SK-N-DZ (cell line): ENCODE measurements around the gene ANTXR1.
"Not testable (repeated sequence)": the region's sequence is repeated elsewhere in the genome, so short reads cannot be mapped to it uniquely, and the experiment has no call there.

Experiments
- DNase-seq: peaks from one replicate; pipeline ENCODE4 v3.0.0-alpha.2; 2015; ENCODE audit warnings: low spot score

ANTXR1 gene

DNA sequence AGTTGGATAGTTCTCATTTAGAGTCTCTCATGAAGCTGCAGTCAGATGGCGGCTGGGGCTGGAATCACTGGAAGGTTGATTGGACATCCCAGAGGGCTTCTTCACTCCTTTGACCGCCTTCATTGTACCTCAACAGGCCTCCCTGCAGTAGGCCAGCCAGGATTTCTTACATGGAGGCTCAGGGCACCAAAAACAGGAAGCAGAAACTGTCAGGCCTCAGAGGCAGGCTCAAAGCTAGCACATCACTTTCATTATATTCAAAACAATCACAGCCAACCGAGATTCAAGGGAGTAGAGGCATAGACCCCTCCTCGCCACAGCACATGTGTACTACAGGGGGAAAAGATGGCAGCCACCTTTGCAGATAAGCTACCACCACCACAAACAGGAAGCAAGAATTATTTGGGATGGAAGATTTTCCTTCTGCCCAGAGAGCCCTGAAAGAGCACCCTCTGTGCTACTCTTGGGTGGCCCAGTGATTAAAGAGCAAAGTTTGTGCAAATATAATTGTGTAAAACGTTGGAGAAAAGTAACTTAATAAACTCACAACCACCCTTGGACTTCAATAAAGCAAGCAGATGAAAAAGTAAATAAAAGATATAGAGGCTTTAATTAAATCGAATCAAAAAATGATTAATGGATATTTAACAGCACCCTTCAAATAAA lies 218.8 kb downstream of the ANTXR1 start:
- no peak for DNase-seq

DNA sequence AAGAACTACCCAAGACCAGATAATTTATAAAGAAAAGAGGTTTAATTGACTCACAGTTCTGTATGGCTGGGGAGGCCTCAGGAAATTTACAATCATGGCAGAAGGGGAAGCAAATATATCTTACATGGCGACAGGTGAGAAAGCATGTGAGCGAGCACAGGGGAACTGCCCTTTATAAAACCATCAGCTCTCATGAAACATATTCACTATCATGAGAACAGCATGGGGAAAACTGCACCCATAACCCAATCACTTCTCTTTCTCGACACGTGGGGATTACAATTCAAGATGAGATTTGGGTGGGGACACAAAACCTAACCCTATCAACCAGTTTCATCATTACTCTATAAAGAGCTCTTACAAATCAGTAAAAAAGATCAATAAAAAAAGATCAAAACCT lies 222.9 kb downstream of the ANTXR1 start:
- DNase-seq = not testable (repeated sequence)

DNA sequence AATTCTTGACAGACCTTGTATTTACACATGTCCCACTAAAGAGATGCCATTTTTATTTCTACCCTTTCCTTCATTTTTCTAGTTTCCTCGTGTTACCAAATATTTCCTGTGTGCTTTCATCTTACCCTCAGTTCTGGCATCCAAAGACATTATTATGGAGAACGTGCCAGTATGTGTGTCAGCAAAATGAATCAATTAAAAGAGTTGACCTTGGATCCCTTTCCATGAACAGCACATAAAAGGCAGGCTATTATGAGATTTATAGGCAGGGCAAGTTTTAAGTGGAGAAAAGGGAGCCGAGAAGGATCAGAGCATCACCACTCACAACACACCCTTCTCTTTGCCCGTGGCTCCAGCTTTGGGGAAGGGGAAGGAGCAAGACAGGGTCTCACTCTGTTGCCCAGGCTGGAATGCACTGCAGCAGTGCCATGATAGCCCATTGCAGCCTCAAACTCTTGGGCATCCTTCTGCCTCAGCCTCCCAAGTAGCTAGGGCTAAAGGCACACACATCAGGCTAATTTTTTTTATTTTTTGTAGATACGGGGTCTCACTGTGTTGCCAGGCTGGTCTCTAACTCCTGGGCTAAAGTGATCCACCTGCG lies 224.2 kb downstream of the ANTXR1 start:
- DNase-seq = no peak

DNA sequence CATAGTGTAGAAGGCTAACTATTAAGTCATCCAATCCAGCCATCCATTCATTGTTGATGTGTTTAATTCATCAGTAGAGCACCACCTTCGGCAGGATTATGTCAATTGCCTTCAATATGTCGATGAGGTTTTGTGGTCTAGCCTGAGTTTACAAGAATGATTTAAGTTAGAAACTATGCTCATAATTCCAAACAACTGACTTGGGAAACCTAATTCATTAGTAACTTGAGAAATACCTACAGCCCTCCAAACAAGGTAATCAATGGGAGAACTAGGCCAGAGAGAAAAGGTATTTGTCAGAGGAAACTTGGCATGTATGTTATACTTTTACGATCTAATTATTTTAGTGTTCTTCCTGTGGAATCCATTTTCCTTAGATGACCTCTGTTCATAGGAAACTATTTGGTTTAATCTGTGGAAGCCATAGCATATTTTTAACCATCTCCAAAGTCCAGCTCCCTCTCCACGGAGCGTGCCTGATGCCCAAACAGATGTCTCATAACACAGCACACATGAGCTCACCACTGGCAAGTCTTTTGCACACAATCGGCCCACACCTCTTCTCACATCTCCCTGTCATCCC lies 225.6 kb downstream of the ANTXR1 start:
- no peak for DNase-seq

DNA sequence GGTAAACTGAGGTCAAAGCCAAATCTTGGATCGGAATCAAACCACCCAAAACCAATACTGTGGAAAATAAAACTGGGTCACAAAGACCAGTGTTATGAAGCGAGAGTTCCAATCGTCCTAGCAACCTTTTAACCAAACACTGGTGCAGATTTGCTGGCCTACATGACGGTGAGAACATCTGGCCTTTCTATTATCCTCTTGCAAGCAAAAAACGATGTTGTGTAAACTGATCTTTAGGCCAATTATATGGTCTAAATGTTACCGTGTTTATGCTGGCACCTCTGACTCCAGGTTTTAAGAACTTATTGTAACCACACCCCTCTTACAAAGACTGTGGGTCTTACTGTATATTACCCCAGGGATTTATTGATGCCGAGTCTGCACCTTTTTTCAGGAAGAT lies 228.1 kb downstream of the ANTXR1 start:
- no peak for DNase-seq

DNA sequence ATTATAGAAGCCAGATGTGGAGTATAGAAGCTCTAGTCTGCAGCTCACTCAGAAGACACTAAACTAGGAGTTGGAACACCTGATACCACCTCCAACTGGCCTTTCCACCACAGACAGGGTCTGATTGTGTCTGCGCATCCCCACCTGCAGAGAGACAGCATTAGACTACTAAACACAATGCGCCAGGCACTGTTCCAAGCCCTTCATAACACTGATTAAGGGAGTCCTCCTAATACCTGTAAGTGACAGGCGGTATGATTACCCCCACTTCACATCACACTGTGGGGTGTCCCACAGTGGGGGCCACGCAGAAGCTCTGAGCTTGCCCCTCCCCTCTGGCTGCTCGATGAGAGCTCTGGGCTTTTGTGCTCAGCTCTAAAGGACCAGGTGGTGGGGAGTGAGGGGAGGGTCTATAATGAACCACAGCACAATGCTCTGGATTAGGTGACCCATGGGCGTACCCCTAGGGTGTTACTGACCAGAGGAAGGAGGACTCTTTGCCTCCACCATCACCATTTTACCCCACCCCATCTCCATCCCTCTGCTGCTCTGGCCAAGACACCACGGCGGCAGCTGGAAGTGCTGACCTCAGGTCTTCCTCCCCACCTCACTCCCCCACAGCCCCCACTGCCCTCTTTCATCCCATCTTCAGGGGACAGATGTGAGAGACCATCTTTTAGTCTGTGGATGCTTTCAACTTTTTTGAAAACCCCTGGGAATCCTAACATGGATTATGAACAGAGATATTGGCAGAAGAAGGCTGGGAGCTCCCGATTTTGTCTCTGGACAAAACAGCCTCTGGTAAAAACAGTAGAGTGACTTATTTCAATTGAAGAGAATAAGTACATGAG lies 228.9 kb downstream of the ANTXR1 start:
- DNase-seq = no peak

DNA sequence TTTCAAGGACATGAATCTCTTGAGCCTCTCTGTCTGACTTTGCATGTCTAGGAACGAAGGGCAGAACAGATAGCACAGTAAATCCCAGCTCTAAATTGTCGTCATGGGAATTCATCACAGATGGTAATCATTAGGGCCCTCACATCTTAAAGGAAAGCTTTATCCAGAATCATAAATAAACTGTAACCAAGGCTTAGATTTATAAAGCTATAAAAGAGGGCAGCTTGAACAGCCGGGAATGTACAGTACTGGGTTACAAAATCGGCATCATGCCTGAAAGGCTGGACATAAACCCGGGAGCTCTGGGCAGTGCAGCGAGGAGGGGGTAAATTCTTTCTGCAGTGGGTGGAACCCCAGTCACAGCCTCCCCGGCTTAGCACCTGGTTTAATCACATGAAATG lies 229.7 kb downstream of the ANTXR1 start:
- no peak for DNase-seq

DNA sequence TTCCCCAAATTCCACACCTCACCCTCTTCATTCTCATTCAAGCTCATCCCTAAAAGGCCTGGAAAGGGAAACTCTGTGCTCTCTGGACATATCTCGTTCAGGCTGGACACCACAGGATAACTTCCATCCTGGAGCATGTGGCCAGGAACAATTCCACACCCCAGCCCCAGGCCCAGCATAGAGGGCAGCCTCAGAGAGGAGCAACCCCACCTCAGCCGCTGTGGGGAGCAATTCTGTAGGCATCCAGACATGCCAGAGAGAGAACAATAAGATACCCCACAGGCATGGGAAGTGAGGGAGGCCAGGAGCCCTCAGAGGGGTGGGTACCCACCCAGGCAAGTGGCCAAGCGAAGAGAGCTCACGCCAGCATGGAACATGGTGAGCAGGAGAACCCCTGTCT lies 230.7 kb downstream of the ANTXR1 start:
- DNase-seq = no peak

DNA sequence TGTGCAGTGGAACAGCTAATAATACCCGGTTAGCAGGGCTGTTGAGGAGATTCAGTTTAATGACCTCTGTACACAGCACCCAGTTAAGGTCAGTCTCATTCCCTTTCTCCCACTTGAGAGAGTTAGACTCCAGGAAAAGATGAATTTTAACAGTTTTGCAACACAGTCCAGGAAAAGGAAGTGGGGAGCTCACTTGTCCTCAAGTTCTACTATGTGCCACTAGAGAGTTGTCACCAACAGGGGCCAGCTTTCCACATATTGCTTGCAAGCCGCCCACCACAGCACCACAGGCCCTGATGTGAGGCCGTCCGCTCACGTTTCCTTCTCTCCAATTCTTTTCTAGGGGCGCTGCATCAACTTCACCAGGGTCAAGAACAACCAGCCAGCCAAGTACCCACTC lies 231.9 kb downstream of the ANTXR1 start:
- no peak for DNase-seq

DNA sequence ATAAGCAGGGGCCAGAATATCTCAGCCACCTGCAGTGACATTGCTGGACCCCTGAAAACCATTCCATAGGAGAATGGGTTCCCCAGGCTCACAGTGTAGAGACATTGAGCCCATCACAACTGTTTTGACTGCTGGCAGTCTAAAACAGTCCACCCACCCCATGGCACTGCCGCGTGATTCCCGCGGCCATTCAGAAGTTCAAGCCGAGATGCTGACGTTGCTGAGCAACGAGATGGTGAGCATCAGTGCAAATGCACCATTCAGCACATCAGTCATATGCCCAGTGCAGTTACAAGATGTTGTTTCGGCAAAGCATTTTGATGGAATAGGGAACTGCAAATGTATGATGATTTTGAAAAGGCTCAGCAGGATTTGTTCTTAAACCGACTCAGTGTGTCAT lies 234.6 kb downstream of the ANTXR1 start:
- no peak for DNase-seq

DNA sequence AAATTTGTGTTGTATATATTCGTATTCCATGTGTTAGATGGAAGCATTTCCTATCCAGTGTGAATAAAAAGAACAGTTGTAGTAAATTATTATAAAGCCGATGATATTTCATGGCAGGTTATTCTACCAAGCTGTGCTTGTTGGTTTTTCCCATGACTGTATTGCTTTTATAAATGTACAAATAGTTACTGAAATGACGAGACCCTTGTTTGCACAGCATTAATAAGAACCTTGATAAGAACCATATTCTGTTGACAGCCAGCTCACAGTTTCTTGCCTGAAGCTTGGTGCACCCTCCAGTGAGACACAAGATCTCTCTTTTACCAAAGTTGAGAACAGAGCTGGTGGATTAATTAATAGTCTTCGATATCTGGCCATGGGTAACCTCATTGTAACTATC lies 235.3 kb downstream of the ANTXR1 start:
- DNase-seq = no peak

DNA sequence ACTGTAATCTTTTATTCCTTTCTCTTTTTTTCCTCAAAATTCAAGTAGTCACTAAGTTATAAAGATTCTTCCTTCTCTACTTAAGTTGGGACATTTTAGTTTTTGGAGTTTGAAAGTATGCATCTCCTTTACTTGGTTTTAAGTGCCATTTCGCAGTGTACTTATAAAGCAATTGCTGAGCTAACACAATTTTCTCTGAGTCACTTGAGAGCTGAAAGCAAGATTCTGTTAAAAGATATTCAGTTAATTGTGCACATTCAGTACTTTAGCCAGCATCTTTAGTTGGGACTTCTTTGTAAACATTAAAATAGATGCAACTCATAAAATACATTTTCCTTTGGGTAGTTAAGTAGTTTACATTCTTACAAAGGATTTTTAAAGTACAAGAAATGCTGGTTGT lies 238.0 kb downstream of the ANTXR1 start:
- DNase-seq = no peak

DNA sequence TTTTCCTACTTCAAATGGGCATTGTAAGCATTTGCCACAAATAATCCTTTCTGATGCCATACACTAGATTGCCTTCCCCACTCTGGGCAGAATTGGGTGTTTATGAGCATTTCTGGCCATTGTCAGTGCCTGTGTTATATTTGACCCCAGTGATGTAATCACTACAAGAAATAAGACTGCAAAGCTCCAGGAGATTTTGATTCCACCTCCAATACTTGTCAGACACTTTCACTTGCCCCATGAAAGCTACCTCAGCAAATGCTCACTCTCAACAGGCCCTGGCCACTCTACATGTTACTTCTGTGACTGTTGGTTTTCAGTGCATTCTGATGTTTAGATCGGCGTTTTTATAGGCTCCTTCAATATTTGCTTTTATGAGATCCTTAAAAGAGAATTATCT lies 239.0 kb downstream of the ANTXR1 start:
- DNase-seq = no peak

DNA sequence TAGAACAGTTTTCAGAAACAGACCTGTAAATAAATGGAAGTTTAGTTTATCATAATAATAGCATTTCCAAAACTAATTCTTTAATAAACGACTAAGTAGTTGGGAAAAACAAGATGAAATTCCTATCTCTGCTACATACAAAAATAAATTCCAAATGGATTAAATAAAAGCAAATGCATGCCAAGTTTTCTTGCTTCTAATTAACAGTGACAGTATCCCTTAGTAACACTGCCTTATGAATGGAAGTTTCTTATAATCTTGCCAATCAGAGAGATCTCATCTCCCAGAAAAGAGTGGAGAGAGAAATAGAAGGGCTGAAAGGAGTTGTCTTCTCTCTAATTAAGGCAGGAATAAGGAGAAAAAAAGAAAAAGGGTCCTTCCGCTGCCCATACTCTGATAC lies 240.1 kb downstream of the ANTXR1 start:
- DNase-seq = no peak

DNA sequence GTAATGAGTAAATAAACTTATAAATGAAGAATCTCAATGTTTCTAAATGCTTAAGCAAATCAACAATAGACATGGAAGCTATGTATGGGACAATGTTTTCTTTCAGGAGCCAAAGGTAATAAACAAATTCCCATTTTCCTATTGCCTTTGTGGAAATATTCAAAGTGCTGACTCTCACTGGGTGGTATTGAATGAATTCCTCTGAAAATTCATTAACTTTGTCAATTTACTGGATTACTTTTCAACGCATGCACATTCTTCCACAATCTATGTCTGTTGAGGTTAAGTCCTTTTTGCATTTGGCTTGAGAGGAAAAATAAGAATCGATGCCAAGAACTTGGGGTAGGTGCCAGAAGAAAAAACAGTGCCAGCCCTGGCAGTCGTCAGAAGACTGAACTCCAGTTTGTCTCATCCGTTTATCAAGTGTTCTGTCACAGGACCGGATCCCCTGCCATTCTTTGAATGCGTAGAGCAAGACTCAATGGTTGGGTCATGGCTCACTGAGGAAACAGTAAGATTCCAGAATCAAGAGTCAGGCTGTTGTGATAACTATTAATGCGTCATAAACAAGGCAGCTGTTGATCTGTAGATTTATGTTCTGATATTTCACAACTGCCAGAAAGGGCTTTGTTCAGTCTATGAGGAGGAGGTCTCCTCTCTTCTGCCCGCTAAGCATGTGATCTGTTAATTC lies 240.8 kb downstream of the ANTXR1 start:
- no peak for DNase-seq

DNA sequence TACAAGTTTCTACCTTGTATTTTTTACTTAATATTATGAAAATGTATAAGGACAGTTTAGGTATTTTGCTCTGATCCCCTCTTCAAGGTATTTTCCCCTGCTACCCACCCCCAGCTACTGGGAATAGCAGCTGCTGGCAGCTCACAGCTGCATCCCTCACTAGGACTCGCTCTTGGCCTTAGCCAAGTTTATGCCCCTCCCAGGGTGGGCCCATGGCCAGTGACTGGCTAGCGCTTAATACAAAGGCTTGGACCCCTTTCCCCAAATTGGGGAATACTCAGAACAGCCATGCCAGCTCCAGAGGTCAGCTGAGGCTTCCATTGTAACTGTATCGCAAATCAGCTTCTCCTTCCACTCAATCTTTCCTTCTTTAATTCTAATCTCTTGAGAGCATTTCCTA lies 242.8 kb downstream of the ANTXR1 start:
- DNase-seq = no peak

DNA sequence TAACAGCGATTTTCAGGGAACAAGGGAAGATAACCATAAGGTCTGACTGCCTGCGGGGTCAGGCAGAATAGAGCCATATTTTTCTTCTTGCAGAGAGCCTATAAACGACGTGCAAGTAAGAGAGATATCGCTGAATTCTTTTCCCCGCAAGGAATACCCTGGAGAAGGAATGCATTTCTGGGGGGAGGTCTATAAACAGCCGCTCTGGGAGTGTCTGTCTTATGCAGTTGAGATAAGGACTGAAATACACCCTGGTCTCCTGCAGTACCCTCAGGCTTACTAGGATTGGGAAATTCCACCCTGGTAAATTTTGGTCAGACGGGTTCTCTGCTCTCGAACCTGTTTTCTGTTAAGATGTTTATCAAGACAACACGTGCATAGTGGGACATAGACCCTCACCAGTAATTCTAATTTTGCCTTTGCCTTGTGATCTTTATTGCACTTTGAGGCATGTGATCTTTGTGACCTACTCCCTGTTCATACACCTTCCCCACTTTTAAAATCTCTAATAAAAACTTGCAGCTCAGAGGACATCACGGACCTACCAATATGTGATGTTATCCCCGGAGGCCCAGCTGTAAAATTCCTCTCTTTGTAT lies 247.1 kb downstream of the ANTXR1 start:
- not testable (repeated sequence) for DNase-seq

DNA sequence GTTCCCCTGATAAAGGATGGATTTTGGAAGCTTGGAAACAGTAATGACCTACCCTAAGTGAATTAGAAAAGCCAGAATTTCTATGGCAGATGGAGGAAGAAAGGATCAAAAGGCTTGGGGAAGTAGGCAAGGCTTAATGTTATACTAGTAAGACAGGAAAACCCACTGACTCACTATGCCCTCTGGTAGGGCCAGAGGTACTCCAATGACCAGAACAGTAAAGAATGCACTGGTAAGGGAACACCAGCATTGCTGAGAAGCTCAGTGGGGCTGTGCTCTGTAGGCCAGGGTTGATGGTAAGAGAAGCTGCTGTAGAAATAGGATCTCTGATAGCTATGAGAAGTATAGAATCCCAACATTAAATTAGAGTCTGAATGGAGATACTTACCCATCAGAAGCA lies 247.7 kb downstream of the ANTXR1 start:
- DNase-seq = no peak

DNA sequence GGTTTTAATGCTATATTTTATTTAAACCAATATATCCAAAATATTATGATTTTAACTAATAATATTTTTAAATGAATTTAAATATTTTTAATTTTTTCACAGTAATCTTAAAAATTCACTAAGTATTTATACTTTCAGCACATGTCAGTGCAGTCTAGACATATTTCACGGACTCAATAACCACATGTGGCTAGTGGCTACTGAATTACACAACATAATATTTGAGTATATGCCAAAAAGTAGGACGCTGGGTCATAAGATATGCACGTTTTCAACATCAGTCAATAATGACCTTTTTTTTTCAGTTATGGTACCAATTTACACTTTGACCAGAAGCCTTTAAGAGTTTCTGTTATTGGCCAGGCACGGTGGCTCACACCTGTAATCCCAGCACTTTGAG lies 256.4 kb downstream of the ANTXR1 start:
- no peak for DNase-seq

DNA sequence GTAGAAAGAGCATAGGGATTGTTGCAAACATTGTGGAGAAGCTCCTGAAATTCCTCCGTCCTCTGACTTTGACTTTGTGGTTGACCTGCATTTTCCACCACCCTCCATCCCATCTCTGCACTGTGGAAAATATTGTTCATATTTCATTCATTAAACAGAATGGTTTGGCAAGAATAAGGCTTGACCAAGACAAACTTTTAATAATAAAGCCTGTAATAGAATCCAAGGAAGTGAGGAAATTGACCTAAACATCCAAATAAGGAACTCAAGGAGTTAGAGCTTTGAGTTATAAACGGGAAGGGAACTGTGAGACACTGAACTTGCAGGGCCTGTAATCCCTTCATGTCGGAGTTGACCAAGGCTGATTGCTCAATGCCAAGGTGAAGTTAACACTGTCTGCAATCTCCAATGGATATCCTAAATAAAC lies 258.9 kb downstream of the ANTXR1 start:
- no peak for DNase-seq

DNA sequence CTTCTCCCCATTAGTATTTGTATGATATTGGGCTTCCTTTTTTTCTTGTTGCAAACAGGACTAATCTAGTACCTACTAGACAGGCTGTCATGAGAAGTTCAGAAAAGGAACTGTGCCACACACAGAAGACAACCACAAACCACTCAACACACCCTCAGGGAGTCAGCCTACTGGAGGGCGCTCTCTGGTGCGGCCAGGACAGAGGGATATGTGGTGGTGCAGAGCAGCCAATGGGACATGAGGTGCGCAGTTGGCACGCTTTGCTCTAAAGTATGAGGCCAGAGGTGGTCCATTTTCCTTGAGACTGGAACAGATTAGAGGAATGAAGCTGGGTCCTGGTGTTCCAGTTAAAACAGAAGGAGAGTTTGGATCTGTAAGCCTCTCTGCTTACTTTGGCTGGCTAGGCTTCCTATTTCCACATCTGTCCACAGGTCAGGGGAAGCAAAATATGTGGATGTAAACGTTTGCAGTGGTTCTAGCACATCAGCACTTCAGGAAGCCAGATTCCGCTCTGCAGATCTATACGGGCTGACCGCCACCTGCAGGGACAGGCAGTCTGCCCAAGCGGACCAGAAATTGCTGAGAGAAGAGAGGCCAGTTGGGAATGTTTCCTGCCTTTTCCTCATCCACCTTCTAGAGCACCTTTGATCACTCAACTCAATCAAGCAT lies 260.0 kb downstream of the ANTXR1 start:
- DNase-seq = no peak
